ENCODE data around the gene VPS37C. TPM values are rescaled to one million over a fixed set of nuclear protein-coding genes. Genes with fewer than 3 reads are reported as not detected.

VPS37C gene
- total RNA-seq, 1 donor from 2014 or later = 11.9 TPM

DNA sequence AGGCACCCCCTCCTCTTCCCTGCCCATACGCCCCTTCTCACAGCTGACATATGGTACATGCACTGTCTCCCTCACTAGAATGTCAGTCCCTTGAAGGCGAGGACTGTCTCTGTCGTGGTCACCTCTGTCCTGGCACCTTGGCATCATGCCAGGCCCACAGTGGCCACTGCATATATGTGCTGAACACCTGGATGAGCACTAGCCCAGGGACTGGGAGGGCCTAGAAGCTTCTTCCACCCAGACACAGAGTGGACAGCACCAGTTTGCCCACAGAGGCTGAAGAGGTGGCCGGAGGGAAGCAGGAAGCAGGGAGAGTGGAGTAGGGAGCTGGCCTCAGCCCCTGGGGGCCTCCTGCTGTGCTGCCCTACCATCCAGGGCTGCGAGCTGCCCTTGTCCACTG is 28.6 kb downstream of the VPS37C start:
- DNase-seq = no peak

DNA sequence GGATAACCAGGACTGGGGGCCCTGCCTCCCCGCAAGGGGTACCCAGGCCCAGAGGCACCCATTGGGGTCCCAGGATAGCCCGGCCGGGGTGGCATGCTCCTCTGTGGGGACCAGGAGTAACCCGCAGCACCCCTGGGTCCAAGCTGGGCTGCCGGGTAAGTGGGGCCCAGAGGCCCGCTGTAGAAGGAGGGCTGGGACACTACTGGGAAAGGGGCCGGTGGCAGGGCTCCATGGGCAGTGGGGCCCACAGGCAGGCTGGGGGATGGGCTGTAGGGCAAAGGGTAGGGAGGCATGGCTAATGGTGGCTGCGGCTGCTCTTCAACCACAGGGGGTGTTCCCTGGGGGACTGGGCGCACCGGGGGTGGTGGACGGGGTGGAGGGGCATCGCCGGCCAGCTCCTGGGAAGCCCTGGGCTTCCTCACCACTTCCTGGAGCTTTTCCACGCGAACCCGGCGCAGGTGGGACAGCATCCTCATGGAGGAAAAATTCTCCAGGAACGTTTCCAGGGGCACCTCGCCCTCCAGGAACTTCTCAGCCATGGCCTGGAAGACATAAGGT is 29.1 kb downstream of the VPS37C start:
- DNase-seq = no peak

DNA sequence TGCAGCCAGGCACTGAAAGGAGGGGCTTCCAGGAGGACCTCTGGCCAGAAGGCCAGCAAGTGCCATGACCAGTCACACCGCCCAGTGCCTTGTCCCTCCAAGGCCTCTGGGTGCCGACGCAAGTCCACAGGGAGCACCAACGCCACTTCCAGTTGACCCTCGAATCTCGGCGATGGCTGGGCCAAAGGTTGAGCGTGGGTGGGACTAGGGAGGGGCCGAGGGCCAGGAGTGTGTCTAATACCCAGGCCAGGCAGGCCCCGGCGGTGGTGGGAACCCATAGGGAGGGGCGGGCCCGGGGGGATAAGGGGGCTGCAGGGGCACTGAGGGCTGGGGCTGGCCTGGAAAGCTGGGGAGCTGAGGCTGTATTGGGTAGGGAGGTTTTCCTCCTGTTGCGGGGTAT is 29.6 kb downstream of the VPS37C start:
- no peak for DNase-seq

DNA sequence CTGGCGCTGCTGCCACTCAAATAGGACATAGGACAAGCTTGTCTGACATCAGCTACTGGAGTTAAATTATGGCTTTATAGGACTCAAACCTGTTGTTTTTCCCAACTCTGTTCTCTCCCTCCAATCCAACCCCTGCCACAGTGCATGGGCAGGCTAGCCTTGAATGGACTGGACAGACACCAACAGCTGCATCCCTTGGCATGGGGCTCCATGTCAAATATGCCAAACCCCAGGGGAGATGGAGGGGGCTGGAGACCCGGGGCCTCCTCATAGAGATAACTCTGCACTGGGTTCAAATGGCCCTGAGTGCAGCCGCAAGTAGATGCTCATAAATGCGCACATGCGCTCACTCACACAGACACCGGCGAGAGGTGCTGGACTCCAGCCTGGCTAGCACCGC is 30.0 kb downstream of the VPS37C start:
- peak; percentile 93 for DNase-seq

DNA sequence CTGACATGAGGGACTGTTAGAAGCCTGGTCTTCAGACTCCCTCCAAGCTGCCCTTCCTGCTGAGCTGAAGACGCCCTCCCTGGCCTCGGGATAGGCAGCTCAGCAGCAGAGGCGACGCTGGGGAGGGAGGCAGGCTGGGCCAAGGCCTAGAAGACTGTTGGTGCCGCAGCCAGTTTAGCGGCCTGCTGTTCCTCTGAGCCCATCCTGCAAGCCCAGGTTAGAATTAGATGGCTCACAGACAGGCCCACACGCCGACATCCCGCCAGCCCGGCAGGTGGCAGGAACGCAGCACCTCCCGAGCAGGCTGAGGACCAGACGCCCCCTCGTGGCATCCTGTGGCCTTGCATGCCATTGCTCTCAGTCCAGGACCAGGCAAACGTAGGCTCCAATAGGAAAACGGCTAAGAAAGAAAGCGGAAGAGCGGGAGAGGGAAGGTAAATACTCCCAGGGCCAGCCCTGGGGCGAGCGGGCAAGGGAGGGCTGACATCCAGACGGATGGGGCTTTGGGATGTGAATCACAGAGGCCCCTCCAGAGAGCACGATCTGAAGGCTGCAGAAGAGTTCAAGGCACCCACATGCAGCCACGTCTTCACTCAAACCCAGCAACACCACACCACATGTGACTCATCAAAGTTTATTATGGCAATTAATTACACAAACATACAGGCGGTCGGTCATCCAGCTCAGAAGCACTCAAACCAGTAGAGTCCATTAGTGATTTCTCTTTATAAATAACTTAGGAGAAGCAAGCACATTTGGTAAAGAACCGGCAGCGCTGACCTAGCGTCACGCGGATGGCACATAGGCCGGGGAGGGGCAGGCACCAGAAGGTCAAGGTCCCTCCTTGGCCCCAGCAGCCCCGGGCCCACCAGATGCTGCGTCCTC is 31.3 kb downstream of the VPS37C start:
- peak; percentile 94 for DNase-seq

DNA sequence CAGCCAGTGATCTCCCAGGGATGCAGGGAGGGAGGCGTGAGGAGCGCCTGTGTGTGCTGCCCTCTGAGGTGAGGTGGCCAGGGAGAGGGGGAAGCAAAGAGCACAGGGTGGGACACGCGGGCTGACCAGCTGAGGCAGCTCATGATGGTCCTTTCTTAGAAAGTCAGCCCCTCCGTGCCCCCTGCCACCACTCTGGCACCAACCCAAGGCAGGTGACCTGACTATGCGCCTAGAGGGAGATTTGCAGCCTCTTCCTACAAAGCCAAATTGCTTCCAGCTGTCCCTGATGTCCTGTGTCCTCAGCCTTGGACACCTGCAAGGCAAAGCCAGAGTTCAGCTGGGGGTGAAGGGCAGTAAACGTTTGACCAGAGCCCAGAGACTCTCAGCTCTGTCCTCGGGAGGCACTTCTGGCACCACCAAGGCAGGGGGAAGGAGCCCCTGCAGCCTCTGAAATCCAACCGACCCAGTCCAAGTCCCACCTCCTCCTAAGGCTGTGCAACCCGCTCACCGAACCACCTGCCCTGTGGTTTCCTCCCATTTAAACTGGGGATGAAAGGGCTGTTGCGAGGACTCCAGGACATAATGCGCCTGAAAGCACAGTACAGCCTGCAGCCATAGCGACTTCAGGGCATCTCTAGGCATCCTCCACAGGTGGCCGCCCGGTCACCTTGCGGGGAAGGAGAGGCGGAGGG is 32.1 kb downstream of the VPS37C start:
- no peak for DNase-seq

DNA sequence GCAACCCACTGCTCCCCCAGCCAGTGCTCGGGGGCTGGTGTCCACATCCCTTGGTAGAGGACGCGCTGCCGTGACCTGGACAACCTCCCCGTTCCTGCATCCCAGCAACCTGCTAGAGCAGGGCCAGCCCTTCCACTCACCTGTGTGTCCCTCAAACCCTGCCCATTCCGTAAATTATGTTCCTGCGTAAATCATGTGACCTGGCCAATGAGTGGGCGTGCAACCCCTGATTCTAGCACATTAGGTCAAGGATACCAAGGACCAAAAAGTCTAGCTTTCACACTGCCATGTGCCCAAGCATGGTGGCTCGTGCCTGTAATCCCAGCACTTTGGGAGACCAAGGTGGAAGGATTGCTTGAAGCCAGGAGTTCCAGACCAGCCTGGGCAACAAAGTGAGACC is 33.2 kb downstream of the VPS37C start:
- no peak for DNase-seq

DNA sequence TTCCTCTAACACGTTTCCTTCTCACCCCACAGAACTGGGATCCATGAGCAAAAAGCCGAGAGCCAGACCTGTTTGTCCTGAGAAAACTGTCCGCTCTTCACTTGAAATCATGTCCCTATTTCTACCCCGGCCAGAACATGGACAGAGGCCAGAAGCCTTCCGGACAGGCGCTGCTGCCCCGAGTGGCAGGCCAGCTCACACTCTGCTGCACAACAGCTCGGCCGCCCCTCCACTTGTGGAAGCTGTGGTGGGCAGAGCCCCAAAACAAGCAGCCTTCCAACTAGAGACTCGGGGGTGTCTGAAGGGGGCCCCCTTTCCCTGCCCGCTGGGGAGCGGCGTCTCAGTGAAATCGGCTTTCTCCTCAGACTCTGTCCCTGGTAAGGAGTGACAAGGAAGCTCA is 35.0 kb downstream of the VPS37C start:
- DNase-seq = peak; percentile 42

DNA sequence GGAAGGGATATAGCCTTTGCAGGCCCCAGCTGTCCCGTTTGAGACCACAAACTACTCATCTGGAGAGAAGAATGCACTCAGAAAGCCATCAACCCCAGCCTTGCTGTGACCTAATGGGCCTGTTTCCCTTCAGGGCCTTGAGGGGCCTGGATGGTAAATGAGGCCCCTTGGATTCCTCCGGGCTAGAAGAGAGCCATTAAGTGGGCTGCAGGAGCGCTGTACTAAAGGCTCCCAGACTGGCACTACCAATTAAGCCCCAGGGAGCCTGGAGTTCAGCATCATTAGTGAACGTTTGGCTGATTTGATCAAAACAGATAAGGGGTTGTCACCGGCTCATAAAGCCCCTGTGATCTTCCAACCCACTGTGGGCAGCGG is 35.9 kb downstream of the VPS37C start:
- no peak for DNase-seq

DNA sequence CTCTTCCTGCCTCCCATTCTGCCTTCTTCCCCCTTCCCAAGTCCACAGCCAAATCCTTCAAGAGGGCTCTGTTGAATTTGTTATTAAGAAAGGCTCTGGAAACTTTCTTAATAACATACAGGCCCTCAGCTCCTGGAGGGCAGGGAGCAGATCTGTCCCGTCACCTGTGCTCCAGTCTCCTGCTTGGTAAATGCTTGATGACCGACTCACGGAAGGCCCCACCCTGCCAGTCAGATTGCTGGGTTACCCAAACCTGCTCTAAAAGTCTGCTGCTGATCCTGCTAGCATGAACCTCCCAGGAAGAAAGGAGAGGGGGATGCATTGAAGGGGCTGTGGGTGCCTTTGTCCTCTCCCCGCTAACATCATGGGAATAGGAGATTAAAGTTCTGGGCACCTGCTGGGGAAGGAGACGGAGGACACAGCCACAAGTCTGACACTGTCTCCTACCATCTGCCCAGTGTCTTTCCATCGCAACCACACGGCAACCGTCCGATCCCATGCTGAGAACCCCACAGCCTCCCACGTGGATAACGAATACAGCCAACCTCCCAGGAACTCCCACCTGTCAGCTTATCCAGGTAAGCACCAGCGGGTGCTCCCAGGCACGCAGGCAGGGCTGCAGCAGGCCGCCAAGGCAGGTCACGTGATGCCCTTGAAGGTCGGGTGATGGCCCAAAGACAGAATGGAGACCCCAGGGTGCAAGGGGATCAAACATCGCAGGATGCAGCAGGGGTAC is 36.5 kb downstream of the VPS37C start:
- DNase-seq = no peak

DNA sequence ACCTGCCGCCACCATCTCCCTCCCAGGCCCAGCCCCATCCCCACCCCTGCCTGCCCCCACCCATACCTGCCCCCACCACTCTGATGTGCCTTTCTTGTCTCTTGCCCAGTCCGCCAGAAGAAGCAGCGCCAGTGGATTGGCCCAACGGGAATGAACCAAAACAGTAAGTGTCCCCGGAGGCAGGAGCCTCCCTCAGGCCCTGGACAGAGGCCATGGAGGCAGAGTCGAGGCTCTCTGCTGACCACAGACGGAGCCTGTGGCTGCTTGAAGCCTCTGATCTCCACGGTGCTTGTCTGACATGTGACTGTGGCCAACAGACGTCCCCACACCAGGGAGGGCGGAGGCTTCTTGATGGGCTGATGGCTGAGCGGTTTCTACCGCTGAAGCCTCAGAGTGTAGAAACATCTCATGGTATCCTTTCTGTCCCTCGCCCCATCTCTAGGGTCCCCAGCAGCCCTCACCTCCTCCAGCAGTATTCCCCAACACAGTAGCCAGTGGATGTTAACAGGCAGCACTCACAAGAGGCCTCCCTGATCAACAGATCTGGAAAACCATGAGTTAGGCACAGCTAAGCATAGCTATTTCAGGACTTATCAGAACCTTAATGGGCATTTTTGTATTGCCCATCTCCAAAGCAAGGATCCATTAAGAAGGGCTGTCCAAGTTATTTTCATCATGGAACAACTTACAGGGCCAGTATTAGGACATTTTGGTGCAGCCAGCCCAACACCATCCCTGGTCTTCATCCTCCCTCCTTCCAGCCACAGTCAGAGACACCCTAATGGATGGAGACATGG is 37.3 kb downstream of the VPS37C start:
- DNase-seq = no peak

DNA sequence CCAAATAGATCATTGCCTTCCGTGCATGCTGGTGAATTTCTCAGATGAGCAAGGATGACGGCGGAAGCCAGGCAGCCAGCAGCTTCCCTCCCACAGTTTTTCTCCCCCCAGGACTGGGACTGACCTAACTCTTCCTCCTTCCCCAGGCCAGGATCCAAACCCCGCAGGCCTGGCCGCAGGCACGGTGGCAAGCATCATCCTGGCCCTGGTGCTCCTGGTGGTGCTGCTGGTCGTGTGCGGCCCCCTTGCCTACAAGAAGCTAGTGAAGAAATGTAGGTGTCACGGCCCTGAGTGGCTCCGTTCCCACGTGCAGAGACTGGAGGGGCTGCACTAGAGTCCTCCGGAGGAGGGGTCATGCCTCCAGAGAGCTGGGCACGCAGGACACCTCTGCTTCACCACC is 38.5 kb downstream of the VPS37C start:
- no peak for DNase-seq

DNA sequence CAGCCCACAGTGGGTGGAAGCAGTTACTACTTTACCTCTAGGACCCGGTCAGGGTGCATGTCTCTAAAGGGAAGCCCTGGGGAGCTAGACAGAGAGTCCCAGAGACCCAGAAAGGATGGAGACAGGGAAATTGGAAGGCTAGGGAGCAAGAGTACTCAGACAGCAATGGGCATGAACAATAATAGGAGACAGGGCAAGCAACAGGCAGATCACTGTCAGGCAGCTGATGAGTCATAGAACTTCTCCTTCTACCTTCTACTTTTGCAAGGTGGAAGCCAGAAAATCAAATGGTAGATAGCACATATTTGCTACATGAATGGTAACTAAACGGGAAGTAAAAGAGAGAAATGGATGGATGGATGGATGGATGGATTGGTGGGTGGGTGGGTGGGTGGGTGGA is 39.3 kb downstream of the VPS37C start:
- no peak for DNase-seq

DNA sequence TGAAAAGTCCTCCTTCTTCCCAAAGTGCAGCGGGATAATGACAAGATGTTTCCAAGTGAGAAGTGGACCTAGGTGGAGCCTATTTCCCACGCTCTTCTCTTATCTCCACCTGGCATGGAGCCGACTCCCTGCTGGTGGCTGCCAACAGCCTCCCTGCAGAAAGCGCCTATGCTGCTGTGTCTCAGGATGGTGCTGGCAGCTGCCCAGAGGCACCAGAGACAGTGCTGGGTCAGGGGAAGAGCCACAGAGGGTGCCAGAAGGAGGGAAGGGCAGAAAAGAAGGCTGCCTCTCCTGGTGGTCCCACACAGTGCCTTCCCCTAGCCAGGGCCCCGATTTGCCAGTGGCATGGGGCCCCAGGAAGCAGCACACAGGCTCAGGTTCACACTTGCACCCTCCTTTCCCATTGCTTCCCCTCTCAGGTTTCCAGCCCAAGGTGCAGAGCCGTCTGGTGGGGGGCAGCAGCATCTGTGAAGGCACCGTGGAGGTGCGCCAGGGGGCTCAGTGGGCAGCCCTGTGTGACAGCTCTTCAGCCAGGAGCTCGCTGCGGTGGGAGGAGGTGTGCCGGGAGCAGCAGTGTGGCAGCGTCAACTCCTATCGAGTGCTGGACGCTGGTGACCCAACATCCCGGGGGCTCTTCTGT is 39.9 kb downstream of the VPS37C start:
- DNase-seq = peak; percentile 59

DNA sequence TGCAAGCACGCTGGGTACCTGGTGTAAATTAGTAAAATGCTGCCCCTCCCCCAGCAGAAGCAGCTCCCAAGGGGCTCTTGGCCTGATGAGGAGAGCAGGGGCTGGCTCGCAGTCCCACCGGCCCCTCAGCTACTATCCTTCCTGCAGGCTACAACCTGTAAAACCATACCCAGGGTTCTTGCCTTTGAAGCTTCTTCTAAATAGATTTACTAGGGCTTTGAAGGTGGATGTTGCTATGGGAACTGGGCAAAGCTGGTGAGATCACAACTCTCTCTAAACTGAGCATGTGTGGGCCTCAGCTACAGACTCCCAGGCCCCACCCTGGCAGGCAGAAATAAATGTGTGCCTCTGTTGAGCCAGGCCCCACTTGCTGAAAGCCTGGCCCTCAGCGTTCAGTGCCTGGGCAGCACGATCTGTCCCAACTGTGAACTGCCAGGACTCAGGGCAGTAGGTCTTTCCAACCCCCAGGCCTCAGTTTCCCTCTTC is 40.5 kb downstream of the VPS37C start:
- DNase-seq = peak; percentile 85

DNA sequence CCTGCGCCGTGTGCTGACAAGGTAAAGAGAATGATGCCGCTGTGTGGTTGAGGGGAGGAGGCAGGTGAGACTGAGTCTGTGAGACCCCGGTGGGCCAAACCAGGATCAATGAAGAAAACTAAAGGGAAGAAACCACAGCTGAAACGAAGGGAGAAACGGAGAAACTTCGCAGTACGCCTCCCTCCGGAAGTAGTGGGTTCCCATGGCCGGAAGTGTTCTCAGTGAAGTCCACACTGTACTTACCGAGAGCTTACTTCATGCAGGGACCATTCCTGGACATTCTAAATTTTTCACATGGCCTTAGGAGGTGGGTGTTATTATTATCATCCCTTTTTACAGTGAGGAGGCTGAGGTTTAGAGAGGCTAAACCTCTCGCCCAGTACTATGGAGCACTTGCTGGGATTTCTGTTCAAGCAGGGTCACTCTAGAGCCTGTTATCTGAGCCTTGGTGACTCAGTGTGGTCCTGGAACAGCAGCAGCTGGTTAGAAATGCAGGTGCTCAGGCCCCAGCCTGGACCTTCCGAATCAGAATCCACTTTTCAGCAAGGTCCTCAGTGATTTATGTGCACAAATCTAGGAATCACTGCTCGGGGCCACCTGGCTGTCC is 41.0 kb downstream of the VPS37C start:
- no peak for DNase-seq

DNA sequence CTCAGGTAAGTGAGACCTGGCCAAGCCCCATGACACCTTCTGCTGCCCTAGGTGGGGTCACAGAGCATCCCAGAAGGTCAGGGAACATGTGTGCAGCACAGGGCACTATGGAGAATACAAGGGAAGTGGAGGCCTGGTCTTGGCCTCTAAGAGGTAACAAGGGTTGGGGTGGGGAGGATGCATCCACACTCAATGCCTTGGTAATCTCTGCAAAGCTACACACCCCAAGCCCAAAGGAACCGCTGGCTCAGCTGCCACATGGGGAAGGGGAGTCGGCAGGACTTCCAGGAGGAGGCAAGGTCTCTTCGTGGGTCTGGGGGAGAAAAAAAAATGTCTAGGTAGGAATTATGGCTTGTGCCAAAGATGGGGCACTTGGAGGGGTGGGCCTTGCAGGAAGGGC is 41.7 kb downstream of the VPS37C start:
- no peak for DNase-seq

DNA sequence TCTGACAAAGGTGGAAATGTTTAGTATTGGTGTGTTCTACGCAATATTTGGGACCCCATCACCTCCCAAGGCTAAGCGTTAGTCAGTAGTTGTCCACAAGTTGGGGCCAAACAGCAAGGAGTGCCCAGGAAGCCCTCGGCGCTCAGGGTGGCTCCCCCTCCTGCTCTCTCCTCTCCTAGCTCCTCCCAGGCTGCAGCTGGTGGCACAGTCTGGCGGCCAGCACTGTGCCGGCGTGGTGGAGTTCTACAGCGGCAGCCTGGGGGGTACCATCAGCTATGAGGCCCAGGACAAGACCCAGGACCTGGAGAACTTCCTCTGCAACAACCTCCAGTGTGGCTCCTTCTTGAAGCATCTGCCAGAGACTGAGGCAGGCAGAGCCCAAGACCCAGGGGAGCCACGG is 42.2 kb downstream of the VPS37C start:
- no peak for DNase-seq

DNA sequence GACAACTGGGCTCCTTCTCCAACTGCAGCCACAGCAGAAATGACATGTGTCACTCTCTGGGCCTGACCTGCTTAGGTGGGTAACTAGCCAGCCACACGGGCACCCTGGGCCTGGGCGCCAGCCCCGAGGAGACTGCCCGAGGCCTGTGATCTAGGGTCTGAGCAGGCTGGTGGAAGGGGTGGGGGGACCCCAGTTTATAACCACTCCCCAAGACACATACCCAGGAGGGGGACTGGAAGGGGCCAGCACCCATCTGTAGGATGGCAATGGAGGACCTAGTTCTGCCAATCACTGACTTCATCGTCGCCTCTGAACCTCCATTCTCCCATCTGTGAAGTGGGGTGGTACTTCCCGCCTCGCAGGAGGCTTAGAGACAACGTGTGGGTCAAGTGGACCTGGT is 42.8 kb downstream of the VPS37C start:
- DNase-seq = no peak

DNA sequence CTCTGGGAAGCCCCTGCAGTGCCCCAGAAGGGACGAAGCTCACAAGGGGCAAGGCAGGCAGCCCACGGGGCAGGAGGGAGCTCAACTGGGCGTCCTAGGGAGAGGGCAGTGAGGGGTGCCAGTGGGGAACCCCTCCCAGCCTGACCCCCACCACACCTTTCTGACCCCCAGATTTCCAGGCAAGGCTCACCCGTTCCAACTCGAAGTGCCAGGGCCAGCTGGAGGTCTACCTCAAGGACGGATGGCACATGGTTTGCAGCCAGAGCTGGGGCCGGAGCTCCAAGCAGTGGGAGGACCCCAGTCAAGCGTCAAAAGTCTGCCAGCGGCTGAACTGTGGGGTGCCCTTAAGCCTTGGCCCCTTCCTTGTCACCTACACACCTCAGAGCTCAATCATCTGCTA is 43.2 kb downstream of the VPS37C start:
- no peak for DNase-seq

DNA sequence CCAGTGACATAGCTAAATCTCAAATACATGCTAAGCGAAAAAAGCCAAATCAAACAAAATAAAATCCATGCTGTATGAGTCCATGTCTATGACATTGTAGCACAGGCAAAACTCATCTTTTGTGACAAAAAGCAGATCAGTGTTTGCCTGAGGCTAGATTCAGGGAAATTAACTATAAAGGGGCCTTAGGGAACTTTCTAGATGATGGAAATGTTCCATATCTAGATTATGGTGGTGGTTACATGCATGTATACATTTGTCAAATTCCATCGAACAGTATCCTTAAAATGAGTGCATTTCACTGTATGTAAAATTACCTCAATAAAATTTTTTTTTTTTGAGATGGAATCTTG is 44.1 kb downstream of the VPS37C start:
- DNase-seq = no peak

All from tongue (tissue), 2 donors.